Mesenteric fat pad (tissue), 1 donor: Measurements from ENCODE around the gene BACE2. TPM values are rescaled to one million over a fixed set of nuclear protein-coding genes. Genes with fewer than 3 reads are reported as not detected.
"Not testable (repeated sequence)": the region's sequence is repeated elsewhere in the genome, so short reads cannot be mapped to it uniquely, and the experiment has no call there.

ENCODE experiments used
- DNase-seq: peaks from one replicate; pipeline ENCODE4 v3.0.0-alpha.2; 2020; ENCODE audit warnings: low spot score
- total RNA-seq: library from RNA; stranded (reverse); fragmentation: NEBNext Ultra II Directional; extraction: Animal tissue kit (Norgen Biotek cat#: 25700); gene quantifications from one replicate; pipeline ENCODE4 v1.2.1, GENCODE V29; 2021
- donor health status: DM: yes; HTN: yes; CAD: no.

The BACE2 gene
- total RNA-seq, 1 donor from 2014 or later, result 25.8 TPM

- DNase-seq, result peak; percentile 82
Observed at GRCh38 chr21:41236352-41236973, 68.5 kb downstream of the BACE2 start.

GRCh38 chr21:41238081-41238796 is 70.3 kb downstream of the BACE2 start:
- DNase-seq, result peak; percentile 62

- no peak for DNase-seq
Observed at GRCh38 chr21:41240040-41240439, 72.1 kb downstream of the BACE2 start.

GRCh38 chr21:41241341-41241740 is 73.4 kb downstream of the BACE2 start:
- no peak for DNase-seq

- DNase-seq, result no peak
Observed at GRCh38 chr21:41242238-41242829, 74.4 kb downstream of the BACE2 start.

DNA sequence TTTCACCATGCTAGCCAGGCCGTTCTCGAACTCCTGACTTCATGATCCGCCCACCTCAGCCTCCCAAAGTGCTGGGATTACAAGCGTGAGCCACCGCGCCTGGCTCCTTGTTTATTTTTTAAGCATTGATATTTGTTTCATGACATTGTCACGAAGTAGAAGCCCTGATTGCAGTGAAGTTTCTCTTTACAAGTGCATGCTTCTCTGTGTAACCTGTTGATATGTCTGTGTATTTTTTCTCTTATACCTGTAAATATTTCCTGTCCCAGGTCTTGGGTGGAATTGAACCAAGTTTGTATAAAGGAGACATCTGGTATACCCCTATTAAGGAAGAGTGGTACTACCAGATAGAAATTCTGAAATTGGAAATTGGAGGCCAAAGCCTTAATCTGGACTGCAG is 75.1 kb downstream of the BACE2 start:
- no peak for DNase-seq

DNA sequence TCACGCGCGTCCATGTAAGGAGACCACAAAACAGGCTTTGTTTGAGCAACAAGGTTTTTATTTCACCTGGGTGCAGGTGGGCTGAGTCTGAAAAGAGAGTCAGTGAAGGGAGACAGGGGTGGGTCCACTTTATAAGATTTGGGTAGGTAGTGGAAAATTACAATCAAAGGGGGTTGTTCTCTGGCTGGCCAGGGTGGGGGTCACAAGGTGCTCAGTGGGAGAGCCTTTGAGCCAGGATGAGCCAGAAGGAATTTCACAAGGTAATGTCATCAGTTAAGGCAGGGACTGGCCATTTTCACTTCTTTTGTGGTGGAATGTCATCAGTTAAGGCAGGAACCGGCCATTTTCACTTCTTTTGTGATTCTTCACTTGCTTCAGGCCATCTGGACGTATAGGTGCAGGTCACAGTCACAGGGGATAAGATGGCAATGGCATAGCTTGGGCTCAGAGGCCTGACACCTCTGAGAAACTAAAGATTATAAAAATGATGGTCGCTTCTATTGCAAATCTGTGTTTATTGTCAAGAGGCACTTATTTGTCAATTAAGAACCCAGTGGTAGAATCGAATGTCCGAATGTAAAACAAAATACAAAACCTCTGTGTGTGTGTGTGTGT is 76.4 kb downstream of the BACE2 start:
- not testable (repeated sequence) for DNase-seq

DNA sequence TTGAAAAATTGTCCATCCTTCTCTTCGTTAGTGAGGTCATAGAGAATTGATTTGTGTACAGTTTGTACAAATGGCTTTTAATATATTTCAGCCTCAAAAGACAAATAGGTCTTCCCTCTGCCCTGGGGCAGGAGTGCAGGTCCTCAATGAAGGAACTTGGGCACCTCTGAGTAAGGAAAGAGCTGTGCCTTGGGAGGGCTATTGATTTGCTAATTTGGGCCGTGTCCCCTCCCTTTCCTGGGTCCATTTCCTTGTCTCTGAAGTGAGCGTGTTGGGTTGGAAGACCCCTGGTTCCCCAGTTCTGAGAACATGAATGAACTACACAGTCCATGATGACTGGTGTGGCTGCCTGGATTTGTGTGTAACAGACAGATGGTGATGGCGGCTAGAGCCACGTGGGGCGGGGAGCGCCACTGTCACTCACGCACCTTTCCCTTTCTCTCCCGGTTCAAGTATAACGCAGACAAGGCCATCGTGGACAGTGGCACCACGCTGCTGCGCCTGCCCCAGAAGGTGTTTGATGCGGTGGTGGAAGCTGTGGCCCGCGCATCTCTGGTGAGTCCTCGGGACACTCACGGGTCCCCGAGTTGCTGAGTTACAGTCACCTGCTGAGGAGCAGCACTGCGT is 77.7 kb downstream of the BACE2 start:
- DNase-seq, result no peak

GRCh38 chr21:41246808-41247207 is 78.8 kb downstream of the BACE2 start:
- DNase-seq, result no peak

- DNase-seq, result no peak
Observed at GRCh38 chr21:41247561-41248545, 79.9 kb downstream of the BACE2 start.

- no peak for DNase-seq
Observed at GRCh38 chr21:41249476-41249875, 81.5 kb downstream of the BACE2 start.

GRCh38 chr21:41250519-41250918 is 82.6 kb downstream of the BACE2 start:
- no peak for DNase-seq

- DNase-seq, result no peak
Observed at GRCh38 chr21:41251961-41252642, 84.1 kb downstream of the BACE2 start.

GRCh38 chr21:41254090-41254700 is 86.2 kb downstream of the BACE2 start:
- DNase-seq, result no peak

DNA sequence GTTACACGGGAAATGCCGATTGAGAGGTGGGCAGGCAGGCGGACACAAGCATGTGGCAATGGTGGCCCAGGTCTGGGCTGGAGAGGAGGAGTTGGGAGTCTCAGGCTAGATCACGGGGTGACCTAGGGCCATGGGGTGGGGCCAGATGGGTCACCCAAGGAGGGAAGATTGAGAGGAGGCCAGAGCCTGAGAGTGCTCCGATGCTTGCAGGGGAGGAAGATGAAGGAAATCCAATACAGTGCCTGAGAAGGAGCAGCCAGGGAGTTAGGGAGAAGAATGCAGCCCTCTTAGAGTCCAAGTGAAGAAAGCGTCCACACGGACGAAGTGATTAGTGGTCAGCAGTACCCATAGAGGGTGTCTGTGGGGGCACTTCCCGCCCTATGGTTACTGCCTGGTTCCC is 87.2 kb downstream of the BACE2 start:
- no peak for DNase-seq

DNA sequence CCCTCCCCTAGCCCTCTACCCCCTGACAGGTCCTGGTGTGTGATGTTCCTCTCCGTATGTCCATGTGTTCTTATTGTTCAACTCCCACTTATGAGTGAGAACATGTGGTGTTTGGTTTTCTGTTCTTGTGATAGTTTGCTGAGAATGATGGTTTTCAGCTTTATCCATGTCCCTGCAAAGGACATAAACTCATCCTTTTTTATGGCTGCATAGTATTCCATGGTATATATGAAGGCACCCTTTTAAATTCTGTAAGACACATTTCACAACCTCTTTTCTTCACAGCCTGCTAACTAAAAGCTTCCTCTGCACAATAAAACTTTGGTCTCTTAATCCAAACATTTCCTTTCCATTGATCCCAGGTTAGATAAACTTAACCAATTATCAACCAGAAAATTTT is 88.3 kb downstream of the BACE2 start:
- not testable (repeated sequence) for DNase-seq

- DNase-seq, result no peak
Observed at GRCh38 chr21:41256771-41257702, 89.1 kb downstream of the BACE2 start.

DNA sequence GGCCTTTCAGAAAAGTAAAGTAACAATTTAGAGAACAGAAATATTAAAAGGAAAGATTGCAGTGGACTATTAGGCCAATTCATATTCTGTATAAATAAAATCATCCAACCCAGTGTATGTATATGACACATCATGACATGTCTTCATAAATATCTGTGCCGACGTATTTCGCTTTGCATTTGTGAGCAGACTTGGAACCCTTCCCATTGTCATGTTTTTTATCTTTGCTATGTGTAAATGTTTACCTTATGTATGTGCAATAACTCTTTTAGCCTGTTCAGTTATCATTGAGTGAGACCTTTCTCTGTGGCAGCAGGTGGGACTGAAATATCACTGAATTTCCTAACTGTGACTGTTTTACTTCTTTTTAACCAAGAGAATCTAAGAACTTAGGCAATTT is 90.7 kb downstream of the BACE2 start:
- DNase-seq, result no peak
